GM12873 (cell line): ENCODE results near the gene GFOD2.

ENCODE experiments used
- CTCF ChIP-seq: IDR thresholded peaks from 2 replicates; pipeline ENCODE4 v1.5.1; 2012; ENCODE audit warnings: low read depth, mild to moderate bottlenecking, moderate library complexity, low read length, control low read depth; ENCODE audit not compliant: insufficient read depth; ENCODE audit errors: missing control alignments

Gene GFOD2

GRCh38 chr16:67719048-67719777, at the start of gene GFOD2:
GFOD2 (minus strand) TSS chr16:67719316; CDS start chr16:67685715, 33,601 bp downstream.
- TF ChIP-seq CTCF, result no peak

GRCh38 chr16:67767953-67768352, 48.8 kb upstream of the GFOD2 start:
- no peak for TF ChIP-seq CTCF

- no peak for TF ChIP-seq CTCF
Measured at GRCh38 chr16:67766291-67766690, 47.2 kb upstream of the GFOD2 start.

- TF ChIP-seq CTCF, result no peak
Measured at GRCh38 chr16:67764158-67764667, 45.1 kb upstream of the GFOD2 start.

- no peak for TF ChIP-seq CTCF
Measured at GRCh38 chr16:67763066-67763465, 44.0 kb upstream of the GFOD2 start.

- no peak for TF ChIP-seq CTCF
Measured at GRCh38 chr16:67762385-67762784, 43.3 kb upstream of the GFOD2 start.

GRCh38 chr16:67761924-67762323, 42.8 kb upstream of the GFOD2 start:
- TF ChIP-seq CTCF, result no peak

GRCh38 chr16:67760956-67761230, 41.8 kb upstream of the GFOD2 start:
- no peak for TF ChIP-seq CTCF
